Esophagus muscularis mucosa (tissue), 4 donors: ENCODE measurements around the gene TRIM61.

Experiments
- EP300 ChIP-seq: sonication (generic); formaldehyde crosslinking; IDR thresholded peaks from one replicate; pipeline ENCODE4 v1.6.1; 2017; ENCODE audit warnings: antibody characterized with exemption
- POLR2A ChIP-seq: fragments of 450-650 bp; IDR thresholded peaks from one replicate; pipeline ENCODE4 v1.6.1; 2017; ENCODE audit warnings: antibody characterized with exemption, moderate library complexity, mild to moderate bottlenecking, low read depth
- POLR2AphosphoS5 ChIP-seq, 2 donors: sonication (generic); formaldehyde crosslinking; IDR thresholded peaks; one replicate each; pipeline ENCODE4 v1.6.1; 2017; ENCODE audit warnings: antibody characterized with exemption in 2 of 2
- TF ChIP-seq, protein P1 (sequence below), 3 experiments: fragments of 200-600 bp in 2 of 3; fragments of 450-650 bp in 1 of 3; sonication (generic) in 2 of 3; IDR thresholded peaks; one replicate each; pipeline ENCODE4 v1.5.1; 2017 to 2019; ENCODE audit warnings: antibody characterized with exemption in 3 of 3, mild to moderate bottlenecking in 2 of 3, moderate library complexity in 1 of 3

DNA sequence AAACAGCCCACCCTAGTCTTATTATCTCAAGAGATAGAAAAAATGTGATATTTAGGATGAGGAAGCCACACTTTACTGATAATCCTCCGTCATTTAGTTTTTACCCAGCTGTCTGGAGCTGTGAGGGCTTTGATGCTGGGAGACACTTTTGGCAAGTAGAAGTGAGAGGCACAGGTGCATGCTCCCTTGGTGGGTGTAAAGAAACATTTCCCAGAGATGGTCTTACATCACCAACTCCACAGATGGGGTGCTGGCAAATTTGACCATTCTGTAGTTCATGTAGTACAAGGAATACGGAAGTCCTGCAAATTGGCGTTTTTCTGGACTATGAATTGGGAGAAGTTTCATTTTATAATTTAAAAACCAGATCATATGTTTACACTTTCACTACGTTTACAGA is 28.5 kb downstream of the TRIM61 start:
- no peak for TF ChIP-seq POLR2AphosphoS5 (IDR thresholded peaks at IDR 0.05)
- TF ChIP-seq, protein P1, sequence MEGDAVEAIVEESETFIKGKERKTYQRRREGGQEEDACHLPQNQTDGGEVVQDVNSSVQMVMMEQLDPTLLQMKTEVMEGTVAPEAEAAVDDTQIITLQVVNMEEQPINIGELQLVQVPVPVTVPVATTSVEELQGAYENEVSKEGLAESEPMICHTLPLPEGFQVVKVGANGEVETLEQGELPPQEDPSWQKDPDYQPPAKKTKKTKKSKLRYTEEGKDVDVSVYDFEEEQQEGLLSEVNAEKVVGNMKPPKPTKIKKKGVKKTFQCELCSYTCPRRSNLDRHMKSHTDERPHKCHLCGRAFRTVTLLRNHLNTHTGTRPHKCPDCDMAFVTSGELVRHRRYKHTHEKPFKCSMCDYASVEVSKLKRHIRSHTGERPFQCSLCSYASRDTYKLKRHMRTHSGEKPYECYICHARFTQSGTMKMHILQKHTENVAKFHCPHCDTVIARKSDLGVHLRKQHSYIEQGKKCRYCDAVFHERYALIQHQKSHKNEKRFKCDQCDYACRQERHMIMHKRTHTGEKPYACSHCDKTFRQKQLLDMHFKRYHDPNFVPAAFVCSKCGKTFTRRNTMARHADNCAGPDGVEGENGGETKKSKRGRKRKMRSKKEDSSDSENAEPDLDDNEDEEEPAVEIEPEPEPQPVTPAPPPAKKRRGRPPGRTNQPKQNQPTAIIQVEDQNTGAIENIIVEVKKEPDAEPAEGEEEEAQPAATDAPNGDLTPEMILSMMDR (IDR thresholded peaks at IDR 0.05): no peak
- TF ChIP-seq EP300: no peak
- no peak for TF ChIP-seq POLR2A
